HFF-Myc (cell line): ENCODE measurements around the gene MKS1.
A peak's percentile ranks its signal among the peaks of the same experiment; 100 is the strongest.

Experiments used
- DNase-seq: peaks from one replicate; pipeline ENCODE4 v3.0.0-alpha.2; 2011; ENCODE audit warnings: low read depth; ENCODE audit errors: extremely low read depth
- H3K4me3 ChIP-seq: replicated peaks from 2 replicates; pipeline ENCODE4 v1.5.1; 2011; ENCODE audit warnings: low read depth, mild to moderate bottlenecking, control low read depth, low read length
- TF ChIP-seq, protein P1 (sequence below): IDR thresholded peaks from 2 replicates; pipeline ENCODE4 v1.5.1; 2012; ENCODE audit warnings: mild to moderate bottlenecking, low read depth, low read length, control low read depth; ENCODE audit errors: missing control alignments

The MKS1 gene

DNA sequence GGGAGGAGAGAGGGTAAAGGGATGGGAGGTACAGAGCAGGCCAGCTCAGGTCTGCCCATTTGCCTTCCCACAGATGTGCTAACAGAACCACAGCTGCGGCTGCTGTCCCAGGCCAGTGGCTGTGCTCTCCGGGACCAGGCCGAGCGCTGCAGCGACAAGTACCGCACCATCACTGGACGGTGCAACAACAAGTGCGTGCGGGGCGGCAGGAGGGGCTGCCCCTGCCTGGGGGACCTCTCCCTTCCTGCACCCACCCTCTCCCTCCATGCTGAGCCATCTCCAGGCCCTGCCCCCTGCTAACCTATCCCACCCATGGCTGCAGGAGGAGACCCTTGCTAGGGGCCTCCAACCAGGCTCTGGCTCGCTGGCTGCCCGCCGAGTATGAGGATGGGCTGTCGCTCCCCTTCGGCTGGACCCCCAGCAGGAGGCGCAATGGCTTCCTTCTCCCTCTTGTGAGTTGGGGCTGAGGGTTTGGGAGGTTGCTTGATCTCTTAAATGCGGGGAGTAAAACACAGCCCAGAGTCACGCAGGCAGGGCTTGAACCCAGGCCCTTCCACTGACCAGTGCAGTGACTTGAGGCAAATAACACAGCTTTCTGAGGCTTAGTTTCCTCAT, 25.3 kb downstream of the MKS1 start:
- H3K4me3 ChIP-seq: no peak overlapping the region
- TF ChIP-seq, protein P1, sequence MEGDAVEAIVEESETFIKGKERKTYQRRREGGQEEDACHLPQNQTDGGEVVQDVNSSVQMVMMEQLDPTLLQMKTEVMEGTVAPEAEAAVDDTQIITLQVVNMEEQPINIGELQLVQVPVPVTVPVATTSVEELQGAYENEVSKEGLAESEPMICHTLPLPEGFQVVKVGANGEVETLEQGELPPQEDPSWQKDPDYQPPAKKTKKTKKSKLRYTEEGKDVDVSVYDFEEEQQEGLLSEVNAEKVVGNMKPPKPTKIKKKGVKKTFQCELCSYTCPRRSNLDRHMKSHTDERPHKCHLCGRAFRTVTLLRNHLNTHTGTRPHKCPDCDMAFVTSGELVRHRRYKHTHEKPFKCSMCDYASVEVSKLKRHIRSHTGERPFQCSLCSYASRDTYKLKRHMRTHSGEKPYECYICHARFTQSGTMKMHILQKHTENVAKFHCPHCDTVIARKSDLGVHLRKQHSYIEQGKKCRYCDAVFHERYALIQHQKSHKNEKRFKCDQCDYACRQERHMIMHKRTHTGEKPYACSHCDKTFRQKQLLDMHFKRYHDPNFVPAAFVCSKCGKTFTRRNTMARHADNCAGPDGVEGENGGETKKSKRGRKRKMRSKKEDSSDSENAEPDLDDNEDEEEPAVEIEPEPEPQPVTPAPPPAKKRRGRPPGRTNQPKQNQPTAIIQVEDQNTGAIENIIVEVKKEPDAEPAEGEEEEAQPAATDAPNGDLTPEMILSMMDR: peak; percentile 22
- no peak for DNase-seq

DNA sequence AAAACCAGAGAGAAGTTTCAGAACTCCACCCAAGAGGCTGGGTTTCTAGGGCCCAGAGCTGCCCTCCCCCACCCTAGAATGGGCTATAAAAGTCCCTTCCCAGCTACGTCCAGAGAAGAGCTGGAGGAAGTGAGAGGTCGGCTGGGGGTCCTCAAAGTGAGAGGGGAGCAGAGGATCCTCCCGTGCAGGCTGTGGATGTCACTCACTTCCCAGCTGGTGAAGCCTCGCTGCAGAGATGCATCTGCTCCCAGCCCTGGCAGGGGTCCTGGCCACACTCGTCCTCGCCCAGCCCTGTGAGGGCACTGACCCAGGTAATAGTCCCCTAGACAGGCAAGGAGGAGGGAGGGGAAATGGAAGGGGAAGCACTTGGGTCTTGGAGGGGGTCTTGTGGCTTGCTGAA, 26.4 kb downstream of the MKS1 start, which contains the start of gene EPX:
EPX (plus strand) TSS at position 115 of the 400 bp plus-strand sequence; CDS start at position 236, 121 bp downstream.
- no peak within 1 kb of the TSS for H3K4me3 ChIP-seq
- TF ChIP-seq, protein P1: no peak
- no peak for DNase-seq

DNA sequence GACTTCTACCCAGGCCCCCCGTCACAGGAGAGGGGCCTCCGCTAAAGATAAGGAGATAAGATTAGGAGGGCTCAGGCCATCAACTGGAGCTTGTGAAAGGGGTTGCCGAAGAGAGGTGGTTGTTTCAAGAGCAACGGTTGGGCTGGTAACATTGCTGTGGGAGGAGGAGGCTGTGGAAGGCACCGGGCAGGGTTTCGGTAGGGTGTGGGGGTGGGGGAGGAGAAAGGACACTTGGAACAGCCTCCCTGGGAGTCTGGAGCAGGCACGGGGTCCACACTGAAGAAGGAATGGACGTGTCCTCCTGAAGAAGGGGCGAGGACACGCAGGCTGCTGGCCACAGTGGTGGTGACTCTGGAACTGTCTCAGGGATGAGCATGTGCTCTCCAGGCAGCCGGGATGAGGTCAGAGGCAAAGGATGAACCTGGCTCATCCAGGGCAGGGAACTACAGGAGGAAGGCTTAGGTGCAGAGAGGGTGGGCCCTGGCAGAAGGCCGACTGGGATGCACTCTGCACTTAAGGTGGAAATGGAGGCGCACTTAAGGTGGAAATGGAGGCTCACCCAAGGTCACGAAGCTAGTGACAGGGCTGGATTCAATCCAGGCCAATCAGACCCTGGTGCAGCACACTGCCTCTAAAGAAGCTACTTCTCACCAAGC, 27.7 kb downstream of the MKS1 start:
- TF ChIP-seq, protein P1: no peak
- H3K4me3 ChIP-seq: no peak overlapping the region
- DNase-seq: no peak

DNA sequence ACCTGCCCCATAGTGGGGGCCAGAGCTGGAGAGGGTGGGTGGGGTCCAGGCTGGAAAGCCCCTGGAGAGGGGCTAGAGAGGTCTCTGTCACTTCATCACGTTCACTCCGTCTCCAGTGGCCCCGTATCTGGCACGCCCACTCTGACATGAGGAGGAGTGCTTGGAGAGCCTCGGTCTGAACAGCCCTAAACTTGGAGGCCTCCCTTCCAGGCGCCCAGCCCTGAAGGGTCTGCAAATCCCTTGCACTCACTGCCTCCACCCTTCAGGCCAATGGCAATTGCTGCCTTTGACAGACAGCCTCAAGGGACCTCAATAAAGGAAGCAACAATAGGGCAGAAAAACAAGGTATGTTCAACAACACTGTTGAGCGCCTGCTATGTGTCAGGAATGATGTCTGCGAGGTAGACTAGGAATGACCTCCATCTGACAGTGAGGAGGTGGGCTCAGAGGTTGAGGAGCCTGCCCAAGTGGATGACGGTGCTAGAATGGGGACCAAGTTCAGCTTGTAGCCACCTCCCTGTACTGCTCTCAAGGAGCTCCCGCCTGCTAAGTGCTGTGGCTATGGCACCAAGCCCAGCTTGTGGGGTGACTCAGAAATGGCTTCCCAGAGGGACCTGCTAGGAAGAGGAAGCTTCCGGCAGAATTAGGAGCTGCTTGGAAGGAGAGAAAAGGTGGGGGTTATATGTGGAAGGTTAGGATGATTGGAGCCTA, 29.5 kb downstream of the MKS1 start:
- H3K4me3 ChIP-seq: no peak overlapping the region
- TF ChIP-seq, protein P1: no peak
- peak; percentile 75 for DNase-seq

DNA sequence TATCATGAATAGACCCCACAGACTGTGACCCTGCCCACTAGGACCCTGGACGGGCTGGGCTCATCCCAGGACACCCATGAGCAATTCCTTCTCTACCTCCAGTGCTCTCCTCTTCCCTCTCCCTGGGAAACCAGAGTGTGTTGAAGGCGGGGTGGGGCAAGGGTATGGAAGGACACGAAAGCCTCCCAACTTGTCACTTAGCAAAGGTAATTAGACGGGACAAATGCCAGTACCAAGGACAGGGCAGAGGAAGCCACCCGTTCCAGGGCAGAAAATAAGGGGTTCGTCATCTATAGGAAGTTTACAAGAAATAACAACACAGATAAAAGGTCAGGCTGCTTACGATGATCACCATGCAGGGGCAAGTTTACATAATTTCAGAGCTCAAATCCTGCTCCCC, 31.4 kb downstream of the MKS1 start:
- TF ChIP-seq, protein P1: no peak
- no peak for DNase-seq

DNA sequence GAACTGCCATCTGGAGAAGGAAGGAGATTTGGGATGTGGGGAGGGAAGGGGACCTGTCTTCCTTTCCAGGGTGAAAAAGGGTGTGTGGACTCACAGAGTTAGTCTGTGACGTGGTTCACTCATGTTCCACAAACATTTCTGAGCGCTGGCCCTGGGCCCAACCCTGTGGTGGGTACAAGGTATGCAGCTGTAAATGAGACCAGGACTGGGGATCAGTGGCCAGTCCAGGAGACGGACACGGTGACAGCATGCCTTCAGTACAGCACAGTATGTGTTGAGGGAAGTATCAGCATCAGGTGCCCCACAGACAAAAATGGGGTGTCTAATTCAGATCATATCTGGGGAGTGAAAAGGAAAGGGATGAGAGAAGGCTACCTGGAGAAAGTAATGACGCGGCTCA, 32.0 kb downstream of the MKS1 start:
- no peak overlapping the region for H3K4me3 ChIP-seq
- TF ChIP-seq, protein P1: no peak
- DNase-seq: no peak

More for the DNA sequence above, 31.4 kb downstream of the MKS1 start:
- H3K4me3 ChIP-seq: no peak overlapping the region
